Heart left ventricle (tissue), 13 donors: ENCODE data around the gene KCNJ18.
"Not testable (repeated sequence)": the region's sequence is repeated elsewhere in the genome, so short reads cannot be mapped to it uniquely, and the experiment has no call there.

Experiments used
- POLR2A ChIP-seq, 2 donors: fragments of 450-650 bp; IDR thresholded peaks; one replicate each; pipeline ENCODE4 v1.6.1; 2017; ENCODE audit warnings: antibody characterized with exemption in 2 of 2, mild to moderate bottlenecking in 2 of 2, moderate library complexity in 2 of 2
- TF ChIP-seq, protein P1 (sequence below), 12 donors: fragments of 200-600 bp; sonication (generic) in 4 of 12; IDR thresholded peaks; one replicate each; pipeline versions ENCODE4 v1.5.0 to v1.8.0; 2018 to 2022; ENCODE audit warnings: antibody characterized with exemption in 12 of 12, mild to moderate bottlenecking in 5 of 12
- donor health status: ischemic (EF 13 %, LVEDD 7.1; RV severe dilation, severe dysfunction).
- donor health status: DM: no; HTN: yes; CAD: no.
- donor health status: DM: no; HTN: no; CAD: no.
- donor health status: ischemic (EF 25% LVEDD 6.9; RV normal size, moderate dysfunction).
- donor health status: ischemic (EF 25% LVEDD 5.7; RV mildly dilated, moderate dysfunction).
- donor health status: ischemic (EF 35%, LVEDD 5.7; RV mildly dilated, moderate dysfunction).
- donor health status: nonischemic (EF 11% LVEDD 7.7; RV severe dilation, severe dysfunction).
- donor health status: DM: yes; HTN: yes; CAD: no.
- donor health status: PGD.
- donor health status: ischemic (EF 29% LVEDD 5.4; RV normal size, mild dysfunction).
- donor health status: nonischemic (EF 23%, LVEDD 6.1; RV moderate dilation, normal function).

DNA sequence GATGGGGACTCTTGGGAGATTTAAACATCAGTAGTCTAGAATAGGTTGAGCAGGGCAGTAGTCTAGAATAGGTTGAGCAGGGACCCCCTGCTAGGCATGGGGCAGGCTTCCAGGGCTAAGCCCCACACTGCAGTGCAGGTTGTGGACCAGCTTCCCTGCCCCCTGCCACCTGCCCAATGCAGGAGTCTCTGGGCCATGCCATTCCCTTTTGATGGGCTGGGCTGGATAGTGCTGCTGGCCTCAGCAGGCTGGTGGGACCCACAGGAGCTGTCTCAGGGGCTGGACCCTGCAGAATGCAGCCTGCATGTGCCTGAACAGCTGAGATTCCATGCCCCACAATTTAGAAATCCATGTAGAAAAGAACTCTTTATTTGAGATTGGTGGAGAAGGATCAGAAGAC, 26.6 kb downstream of the KCNJ18 start:
- TF ChIP-seq, protein P1, sequence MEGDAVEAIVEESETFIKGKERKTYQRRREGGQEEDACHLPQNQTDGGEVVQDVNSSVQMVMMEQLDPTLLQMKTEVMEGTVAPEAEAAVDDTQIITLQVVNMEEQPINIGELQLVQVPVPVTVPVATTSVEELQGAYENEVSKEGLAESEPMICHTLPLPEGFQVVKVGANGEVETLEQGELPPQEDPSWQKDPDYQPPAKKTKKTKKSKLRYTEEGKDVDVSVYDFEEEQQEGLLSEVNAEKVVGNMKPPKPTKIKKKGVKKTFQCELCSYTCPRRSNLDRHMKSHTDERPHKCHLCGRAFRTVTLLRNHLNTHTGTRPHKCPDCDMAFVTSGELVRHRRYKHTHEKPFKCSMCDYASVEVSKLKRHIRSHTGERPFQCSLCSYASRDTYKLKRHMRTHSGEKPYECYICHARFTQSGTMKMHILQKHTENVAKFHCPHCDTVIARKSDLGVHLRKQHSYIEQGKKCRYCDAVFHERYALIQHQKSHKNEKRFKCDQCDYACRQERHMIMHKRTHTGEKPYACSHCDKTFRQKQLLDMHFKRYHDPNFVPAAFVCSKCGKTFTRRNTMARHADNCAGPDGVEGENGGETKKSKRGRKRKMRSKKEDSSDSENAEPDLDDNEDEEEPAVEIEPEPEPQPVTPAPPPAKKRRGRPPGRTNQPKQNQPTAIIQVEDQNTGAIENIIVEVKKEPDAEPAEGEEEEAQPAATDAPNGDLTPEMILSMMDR (IDR thresholded peaks at IDR 0.05): not testable (repeated sequence)
- not testable (repeated sequence) for TF ChIP-seq POLR2A (IDR thresholded peaks at IDR 0.05)
